ENCODE results near the gene ZNF516.

Gene ZNF516

GRCh38 chr18:76317136-76317535 is 177.9 kb downstream of the ZNF516 start:
- no peak for DNase-seq (ENCODE audit: low read depth)
- no peak for TF ChIP-seq CTCF (IDR thresholded peaks at IDR 0.05; ENCODE audit: control insufficient read depth, extremely low read depth, insufficient read depth)
- no peak overlapping the region for H3K4me3 ChIP-seq (ENCODE audit: low read depth, low read length)

- TF ChIP-seq CTCF (IDR thresholded peaks at IDR 0.05; ENCODE audit: control insufficient read depth, extremely low read depth, insufficient read depth): no peak
- DNase-seq (ENCODE audit: low read depth): no peak
- no peak overlapping the region for H3K4me3 ChIP-seq (ENCODE audit: low read depth, low read length)
These were observed 179.3 kb downstream of the ZNF516 start for GRCh38 chr18:76315722-76316230.

GRCh38 chr18:76314496-76314895 is 180.5 kb downstream of the ZNF516 start:
- TF ChIP-seq CTCF (IDR thresholded peaks at IDR 0.05; ENCODE audit: control insufficient read depth, extremely low read depth, insufficient read depth): no peak
- DNase-seq (ENCODE audit: low read depth): no peak
- H3K4me3 ChIP-seq (ENCODE audit: low read depth, low read length): no peak overlapping the region

GRCh38 chr18:76314015-76314414 is 181.0 kb downstream of the ZNF516 start:
- H3K4me3 ChIP-seq (ENCODE audit: low read depth, low read length): no peak overlapping the region
- DNase-seq (ENCODE audit: low read depth): no peak
- TF ChIP-seq CTCF (IDR thresholded peaks at IDR 0.05; ENCODE audit: control insufficient read depth, extremely low read depth, insufficient read depth): no peak
